Measurements from ENCODE around the gene TMEM143.

DNA sequence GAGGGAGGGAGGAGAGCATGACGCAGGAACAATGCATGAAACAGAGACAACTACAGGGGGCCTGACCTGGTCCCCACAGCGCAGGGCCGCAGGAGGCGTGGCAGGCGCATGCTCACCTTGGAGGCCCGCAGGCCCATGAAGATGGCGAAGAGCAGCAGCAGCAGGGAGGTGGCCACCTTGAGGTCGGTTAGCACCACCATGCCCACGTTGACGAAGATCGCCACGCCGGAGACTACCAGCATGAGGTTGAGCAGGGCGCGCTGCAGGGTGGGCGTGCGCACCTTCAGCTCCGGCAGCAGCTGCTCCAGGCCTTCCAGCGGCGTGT is 21.4 kb downstream of the TMEM143 start:
- TF ChIP-seq, protein P1, sequence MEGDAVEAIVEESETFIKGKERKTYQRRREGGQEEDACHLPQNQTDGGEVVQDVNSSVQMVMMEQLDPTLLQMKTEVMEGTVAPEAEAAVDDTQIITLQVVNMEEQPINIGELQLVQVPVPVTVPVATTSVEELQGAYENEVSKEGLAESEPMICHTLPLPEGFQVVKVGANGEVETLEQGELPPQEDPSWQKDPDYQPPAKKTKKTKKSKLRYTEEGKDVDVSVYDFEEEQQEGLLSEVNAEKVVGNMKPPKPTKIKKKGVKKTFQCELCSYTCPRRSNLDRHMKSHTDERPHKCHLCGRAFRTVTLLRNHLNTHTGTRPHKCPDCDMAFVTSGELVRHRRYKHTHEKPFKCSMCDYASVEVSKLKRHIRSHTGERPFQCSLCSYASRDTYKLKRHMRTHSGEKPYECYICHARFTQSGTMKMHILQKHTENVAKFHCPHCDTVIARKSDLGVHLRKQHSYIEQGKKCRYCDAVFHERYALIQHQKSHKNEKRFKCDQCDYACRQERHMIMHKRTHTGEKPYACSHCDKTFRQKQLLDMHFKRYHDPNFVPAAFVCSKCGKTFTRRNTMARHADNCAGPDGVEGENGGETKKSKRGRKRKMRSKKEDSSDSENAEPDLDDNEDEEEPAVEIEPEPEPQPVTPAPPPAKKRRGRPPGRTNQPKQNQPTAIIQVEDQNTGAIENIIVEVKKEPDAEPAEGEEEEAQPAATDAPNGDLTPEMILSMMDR (IDR thresholded peaks at IDR 0.05; ENCODE audit: low read depth, low read length) = no peak
- TF ChIP-seq POLR2A (IDR thresholded peaks at IDR 0.05; ENCODE audit: extremely low read depth, insufficient read length) = no peak
